K562 (cell line): ENCODE measurements around the gene COL11A2. TPM values are rescaled to one million over a fixed set of nuclear protein-coding genes. Genes with fewer than 3 reads are reported as not detected.

Experiments
- ATAC-seq: fragments of 200-7000 bp; cut with Tn5 transposase; 3 replicates; pipeline ENCODE4 v1.9.1; 2020; ENCODE audit warnings: moderate library complexity
- BruUV-seq: library from RNA; stranded (reverse); fragments of 400-500 nt; replicated peaks from 2 replicates; lab custom pipeline; 2021; lab: Mats Ljungman, UMichigan
- CTCF ChIA-PET: fragments of 300-600 bp; formaldehyde crosslinking; extraction: SDS; loops from one replicate; lab custom pipeline; 2021; ENCODE audit warnings: low intra/inter-chr PET ratio; lab: Yijun Ruan, JAX
- POLR2A ChIA-PET: fragments of 300-600, 350-650 bp; sonication (Branson Sonifier 250); formaldehyde crosslinking; extraction: SDS; loops from one replicate; lab custom pipeline; 2021; ENCODE audit warnings: antibody characterized with exemption, inconsistent platforms; lab: Yijun Ruan, JAX
- DNase-seq, 4 experiments: peaks; one replicate each; pipeline versions ENCODE4 v3.0.0 to v3.0.0-alpha.2; 2011 to 2018; ENCODE audit warnings: low spot score in 3 of 4, mixed read lengths in 3 of 4; ENCODE audit errors: extremely low read depth in 1 of 4
- FAIRE-seq: peaks from 2 replicates; lab custom pipeline; 2011; peaks lifted over from hg19 to GRCh38; lab: Jason Lieb, UNC
- H2AFZ ChIP-seq: 2 replicates; pipeline ENCODE4 v1.6.0; 2011; ENCODE audit warnings: low read depth, low read length, control low read depth, inconsistent platforms
- H3K27ac ChIP-seq: fragments of 200-600 bp; 3 replicates; pipeline ENCODE4 v1.8.0; 2011; ENCODE audit warnings: low read depth, mild to moderate bottlenecking, control low read depth, inconsistent platforms, low read length, moderate library complexity, mixed read lengths; ENCODE audit errors: extremely low read depth
- H3K27me3 ChIP-seq, 2 experiments: fragments of 300-600 bp in 1 of 2; 2 replicates in 1 of 2; 3 replicates in 1 of 2; pipeline versions ENCODE4 v1.6.0 to v1.8.0; 2011; ENCODE audit warnings: inconsistent platforms in 2 of 2, low read length in 2 of 2, mild to moderate bottlenecking in 1 of 2, mixed read lengths in 1 of 2, moderate library complexity in 1 of 2; ENCODE audit not compliant: control insufficient read depth in 2 of 2, insufficient read depth in 2 of 2
- H3K36me3 ChIP-seq: fragments of 300-600 bp; 3 replicates; pipeline ENCODE4 v1.8.0; 2011; ENCODE audit warnings: mild to moderate bottlenecking, low read length, inconsistent platforms; ENCODE audit not compliant: control insufficient read depth, insufficient read depth
- H3K4me1 ChIP-seq, 2 experiments: fragments of 200-600 bp in 1 of 2; replicated peaks in 1 of 2; 2 replicates in 1 of 2; 3 replicates in 1 of 2; pipeline versions ENCODE4 v1.5.1 to v1.8.0; 2011; ENCODE audit warnings: inconsistent platforms in 2 of 2, low read length in 2 of 2, mild to moderate bottlenecking in 1 of 2, mixed read lengths in 1 of 2, moderate library complexity in 1 of 2; ENCODE audit not compliant: control insufficient read depth in 2 of 2, insufficient read depth in 2 of 2
- H3K4me2 ChIP-seq: 2 replicates; pipeline ENCODE4 v1.6.1; 2011; ENCODE audit warnings: low read length, control low read depth, inconsistent platforms, mixed read lengths; ENCODE audit not compliant: insufficient read depth
- H3K4me3 ChIP-seq: fragments of 200-600 bp; sonication (generic), shearing (Covaris generic); 2 replicates; pipeline ENCODE4 v1.5.1; 2016; ENCODE audit warnings: control low read depth, inconsistent platforms
- H3K79me2 ChIP-seq: fragments of 200-600 bp; 3 replicates; pipeline ENCODE4 v1.8.0; 2011; ENCODE audit warnings: low read length, inconsistent platforms; ENCODE audit not compliant: control insufficient read depth, insufficient read depth
- H3K9ac ChIP-seq, 2 experiments: 2 replicates each; pipeline versions ENCODE4 v1.6.0 to v1.6.1; 2011; ENCODE audit warnings: low read depth in 2 of 2, low read length in 2 of 2, control low read depth in 1 of 2, inconsistent platforms in 1 of 2, mild to moderate bottlenecking in 1 of 2, mixed read lengths in 1 of 2; ENCODE audit not compliant: insufficient read depth in 1 of 2
- H3K9me1 ChIP-seq: one replicate; pipeline ENCODE4 v1.6.0; 2011; ENCODE audit warnings: inconsistent platforms, mild to moderate bottlenecking, low read length, moderate library complexity; ENCODE audit not compliant: control insufficient read depth, insufficient read depth
- H3K9me3 ChIP-seq: replicated peaks from 2 replicates; pipeline ENCODE4 v1.5.1; 2011; ENCODE audit warnings: low read depth, low read length, inconsistent platforms; ENCODE audit not compliant: control insufficient read depth, insufficient read depth
- H4K20me1 ChIP-seq: replicated peaks from 2 replicates; pipeline ENCODE4 v1.6.1; 2011; ENCODE audit warnings: low read length, inconsistent platforms, mixed read lengths; ENCODE audit not compliant: control insufficient read depth, insufficient read depth
- FOXA3 ChIP-seq, 2 experiments: fragments of 450-650 bp in 1 of 2; sonication (generic) in 1 of 2; formaldehyde crosslinking; IDR thresholded peaks in 1 of 2; conservative IDR thresholded peaks in 1 of 2; 2 replicates each; pipeline versions ENCODE4 v1.4.0 to v1.8.0; 2020 to 2022; ENCODE audit warnings: mild to moderate bottlenecking in 2 of 2, missing genetic modification reagents in 1 of 2
- KAT7 ChIP-seq: sonication (generic); formaldehyde crosslinking; IDR thresholded peaks from 2 replicates; pipeline ENCODE4 v1.8.0; 2022; ENCODE audit warnings: missing genetic modification reagents, mild to moderate bottlenecking, borderline replicate concordance
- WGBS: fragments of 100-300 bp; shearing (Covaris generic); methylation state at CpG from one replicate; pipeline ENCODE4 v1.1.6; 2016; ENCODE audit warnings: low coverage, mixed read lengths; ENCODE audit not compliant: insufficient coverage; ENCODE audit errors: missing lambda C conversion rate; 5-methylcytosine and 5-hydroxymethylcytosine counted together
- in situ Hi-C: fragments of 300-500 bp; cut with MboI; formaldehyde crosslinking; loops from 4 replicates; pipeline ENCODE4 v1.15.0; 2018; ENCODE audit warnings: inconsistent platforms, mixed read lengths
- intact Hi-C: fragments of 100-400 bp; cut with micrococcal nuclease; formaldehyde crosslinking; loops from 2 replicates; pipeline ENCODE4 v1.14.2; 2022
- polyA plus RNA-seq, 8 experiments: library from polyadenylated mRNA; depleted of rRNA in 4 of 8; stranded (reverse) in 5 of 8; unstranded in 3 of 8; fragments of >200 nt; fragmentation: Nextera tagmentation in 2 of 8; fragmentation: Illumina TruSeq in 1 of 8; extraction: Ambion mirVana in 2 of 8; extraction: Trizol in 1 of 8; gene quantifications; 2 replicates each; pipeline versions ENCODE4 v1.2.1 to v1.2.3, GENCODE V29; 2011 to 2014; ENCODE audit warnings: inconsistent platforms in 1 of 8, missing spikeins in 1 of 8
- total RNA-seq, 7 experiments: library from RNA; depleted of rRNA in 6 of 7; stranded (reverse); fragments of >200 nt in 6 of 7; fragmentation: Illumina TruSeq in 2 of 7; extraction: Trizol in 2 of 7; gene quantifications; 2 replicates each; pipeline versions ENCODE4 v1.2.1 to v1.2.3, GENCODE V29; 2011 to 2021; ENCODE audit warnings: low replicate concordance in 1 of 7
- TF ChIP-seq, protein P1 (sequence below): sonication (generic); formaldehyde crosslinking; IDR thresholded peaks from 2 replicates; pipeline ENCODE4 v1.8.0; 2022; ENCODE audit warnings: missing genetic modification reagents, mild to moderate bottlenecking, moderate library complexity, borderline replicate concordance
- TF ChIP-seq, protein P2 (sequence below): sonication (generic); formaldehyde crosslinking; IDR thresholded peaks from 2 replicates; pipeline ENCODE4 v1.8.0; 2022; ENCODE audit warnings: mild to moderate bottlenecking, missing genetic modification reagents
- TF ChIP-seq, protein P3 (sequence below): sonication (generic); formaldehyde crosslinking; IDR thresholded peaks from 2 replicates; pipeline ENCODE4 v1.9.0; 2022; ENCODE audit warnings: mild to moderate bottlenecking, missing genetic modification reagents

The COL11A2 gene
- total and polyA plus RNA-seq, 9 of the 15 experiments (the other 6 are each of a cell fraction or from before 2014, with no cell fraction given) = 0.04 to 0.35 (median 0.09) TPM; not detected in 1

DNA sequence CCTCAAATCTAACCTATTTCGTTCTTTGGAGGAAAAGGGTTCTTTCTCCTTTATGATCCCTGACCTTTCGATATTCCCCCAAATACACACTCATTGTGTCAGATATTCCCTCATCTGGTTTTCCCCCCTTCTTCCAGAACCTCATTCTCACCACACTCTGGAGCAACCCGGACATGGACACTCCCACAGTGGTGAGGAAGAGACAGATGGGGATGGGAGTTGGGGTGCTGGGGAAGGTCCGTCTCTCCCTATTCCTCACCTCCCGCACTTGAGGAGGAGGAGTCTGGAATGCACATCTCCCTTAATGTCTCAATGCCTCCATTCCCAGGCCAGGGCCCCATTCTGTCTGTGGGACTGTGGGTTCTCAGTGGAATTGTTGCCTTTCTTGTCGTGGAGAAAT is 9.7 kb upstream of the COL11A2 start:
- Histone ChIP-seq H3K9me1 (peaks cover 3% of the 10 kb centered on the region), H3K9ac (peak overlapping the region; percentile 97 to 100; a peak in 3 of 4 replicates)
- POLR2A ChIA-PET = interaction anchor here (0.6 to 1.8 kb wide), 4 partner anchors 10 to 112 kb away, joined by 3 to 9 read pairs (median 4); no protein-coding TSS in a partner anchor
- TF ChIP-seq FOXA3 (CRISPR knock-in tag; conservative IDR thresholded peaks at IDR 0.05 in 1 of 2, IDR thresholded peaks at IDR 0.05 in 1 of 2) (0 out of 4 replicates have a peak, but pooled peaks of 1 of the 2 experiments have one; percentile 30), KAT7 (CRISPR knock-in tag) (no peak)
- TF ChIP-seq, protein P1, sequence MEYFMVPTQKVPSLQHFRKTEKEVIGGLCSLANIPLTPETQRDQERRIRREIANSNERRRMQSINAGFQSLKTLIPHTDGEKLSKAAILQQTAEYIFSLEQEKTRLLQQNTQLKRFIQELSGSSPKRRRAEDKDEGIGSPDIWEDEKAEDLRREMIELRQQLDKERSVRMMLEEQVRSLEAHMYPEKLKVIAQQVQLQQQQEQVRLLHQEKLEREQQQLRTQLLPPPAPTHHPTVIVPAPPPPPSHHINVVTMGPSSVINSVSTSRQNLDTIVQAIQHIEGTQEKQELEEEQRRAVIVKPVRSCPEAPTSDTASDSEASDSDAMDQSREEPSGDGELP = no peak
- TF ChIP-seq, protein P2, sequence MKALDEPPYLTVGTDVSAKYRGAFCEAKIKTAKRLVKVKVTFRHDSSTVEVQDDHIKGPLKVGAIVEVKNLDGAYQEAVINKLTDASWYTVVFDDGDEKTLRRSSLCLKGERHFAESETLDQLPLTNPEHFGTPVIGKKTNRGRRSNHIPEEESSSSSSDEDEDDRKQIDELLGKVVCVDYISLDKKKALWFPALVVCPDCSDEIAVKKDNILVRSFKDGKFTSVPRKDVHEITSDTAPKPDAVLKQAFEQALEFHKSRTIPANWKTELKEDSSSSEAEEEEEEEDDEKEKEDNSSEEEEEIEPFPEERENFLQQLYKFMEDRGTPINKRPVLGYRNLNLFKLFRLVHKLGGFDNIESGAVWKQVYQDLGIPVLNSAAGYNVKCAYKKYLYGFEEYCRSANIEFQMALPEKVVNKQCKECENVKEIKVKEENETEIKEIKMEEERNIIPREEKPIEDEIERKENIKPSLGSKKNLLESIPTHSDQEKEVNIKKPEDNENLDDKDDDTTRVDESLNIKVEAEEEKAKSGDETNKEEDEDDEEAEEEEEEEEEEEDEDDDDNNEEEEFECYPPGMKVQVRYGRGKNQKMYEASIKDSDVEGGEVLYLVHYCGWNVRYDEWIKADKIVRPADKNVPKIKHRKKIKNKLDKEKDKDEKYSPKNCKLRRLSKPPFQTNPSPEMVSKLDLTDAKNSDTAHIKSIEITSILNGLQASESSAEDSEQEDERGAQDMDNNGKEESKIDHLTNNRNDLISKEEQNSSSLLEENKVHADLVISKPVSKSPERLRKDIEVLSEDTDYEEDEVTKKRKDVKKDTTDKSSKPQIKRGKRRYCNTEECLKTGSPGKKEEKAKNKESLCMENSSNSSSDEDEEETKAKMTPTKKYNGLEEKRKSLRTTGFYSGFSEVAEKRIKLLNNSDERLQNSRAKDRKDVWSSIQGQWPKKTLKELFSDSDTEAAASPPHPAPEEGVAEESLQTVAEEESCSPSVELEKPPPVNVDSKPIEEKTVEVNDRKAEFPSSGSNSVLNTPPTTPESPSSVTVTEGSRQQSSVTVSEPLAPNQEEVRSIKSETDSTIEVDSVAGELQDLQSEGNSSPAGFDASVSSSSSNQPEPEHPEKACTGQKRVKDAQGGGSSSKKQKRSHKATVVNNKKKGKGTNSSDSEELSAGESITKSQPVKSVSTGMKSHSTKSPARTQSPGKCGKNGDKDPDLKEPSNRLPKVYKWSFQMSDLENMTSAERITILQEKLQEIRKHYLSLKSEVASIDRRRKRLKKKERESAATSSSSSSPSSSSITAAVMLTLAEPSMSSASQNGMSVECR (CRISPR knock-in tag) = 0 out of 2 replicates have a peak, but pooled peaks have one; percentile 5
- TF ChIP-seq, protein P3, sequence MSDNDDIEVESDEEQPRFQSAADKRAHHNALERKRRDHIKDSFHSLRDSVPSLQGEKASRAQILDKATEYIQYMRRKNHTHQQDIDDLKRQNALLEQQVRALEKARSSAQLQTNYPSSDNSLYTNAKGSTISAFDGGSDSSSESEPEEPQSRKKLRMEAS (CRISPR knock-in tag) = peak; percentile 27; the same call in 1 of the 2 replicates
- TF ChIP-seq, all 486 proteins: peak for 3
- WGBS = 6% methylated on average over 5 of the region's 6 CpGs
- Histone ChIP-seq H3K4me2 (peak overlapping the region; percentile 100), H3K4me3 (peak overlapping the region; percentile 65), H3K27ac (peak overlapping the region; percentile 99; the same call in 2 of the 3 replicates), H3K9me3 (no peaks in the 10 kb centered on the region), H2AFZ (no peak overlapping the region), H3K4me1 (peaks cover 55 to 62% of the 10 kb centered on the region in 2 experiments; a peak in 4 of 5 replicates), H4K20me1 (peaks cover 22% of the 10 kb centered on the region), H3K27me3 (no peaks in the 10 kb centered on the region), H3K79me2 (peaks cover 74% of the 10 kb centered on the region), H3K36me3 (peaks cover 41% of the 10 kb centered on the region)
- FAIRE-seq (no peak), ATAC-seq (no peak), DNase-seq (no peak)
- intact Hi-C loops = loop anchor here (2.0 to 5.0 kb wide), 4 partner anchors 47 to 1070 kb away; partner anchors contain the start of genes FKBPL and PHF1
- in situ Hi-C loops = no loop called here
- no TSS peak for BruUV-seq
- CTCF ChIA-PET = no interaction called here
